Purkinje cell (primary cell): Measurements from ENCODE around the gene DIS3. TPM values are rescaled to one million over a fixed set of nuclear protein-coding genes. Genes with fewer than 3 reads are reported as not detected.

Experiments
- polyA plus RNA-seq: library from polyadenylated mRNA; unstranded; fragments of >200 nt; fragmentation: Nextera tagmentation; gene quantifications from 2 replicates; pipeline ENCODE4 v1.2.1, GENCODE V29; 2014

DIS3 gene
- 15.9 and 31.8 TPM in 2 replicates for polyA plus RNA-seq

DNA sequence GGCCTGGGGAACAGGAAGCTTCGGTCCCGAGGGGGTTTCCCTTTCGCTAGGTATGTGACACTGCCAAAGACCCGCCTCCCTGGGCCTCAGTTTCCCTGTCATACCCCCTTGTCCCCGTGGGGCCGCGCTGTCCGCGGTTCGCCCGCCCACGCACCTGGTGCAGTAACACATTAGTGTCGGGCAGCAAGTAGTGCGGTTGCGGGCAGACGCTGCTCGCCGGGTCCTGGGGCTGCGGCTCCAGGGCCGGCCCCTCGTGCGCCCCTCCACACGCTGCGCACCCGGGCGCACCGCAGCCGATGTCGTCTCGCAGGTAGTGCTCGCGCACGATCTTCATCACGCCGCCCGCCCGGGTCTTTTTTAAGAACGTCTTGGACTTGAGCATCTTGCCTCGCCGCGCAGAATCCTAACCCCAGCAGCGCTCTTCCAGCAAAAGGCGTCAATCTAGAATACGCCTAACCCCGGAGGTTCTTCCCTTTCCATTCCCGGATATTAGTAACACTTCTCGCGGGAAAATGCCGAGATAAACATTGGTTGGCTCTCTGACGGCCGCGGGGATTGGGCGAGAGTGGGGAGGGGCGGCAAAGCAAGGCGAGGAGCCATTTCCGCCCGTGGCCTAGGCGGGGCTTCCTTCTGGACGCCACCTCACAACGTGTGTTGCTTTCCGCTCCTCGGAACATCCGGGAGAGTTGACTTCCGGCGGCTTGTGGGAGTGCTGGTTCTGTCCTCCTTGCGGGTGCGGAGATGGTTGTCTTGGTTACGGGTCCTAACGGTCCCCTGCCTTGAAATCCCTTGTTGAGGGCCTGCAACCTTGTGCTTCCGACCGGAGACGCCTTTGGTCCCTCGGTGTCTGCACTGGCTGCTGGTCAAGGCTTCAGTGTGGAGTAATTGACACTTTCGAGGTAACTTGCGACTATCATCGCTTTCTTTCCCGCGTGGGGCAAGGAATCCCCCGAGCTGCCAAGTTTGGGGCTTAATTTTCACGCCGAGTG is at the start of gene DIS3, which contains the start of gene PIBF1:
Gene DIS3 (minus strand): TSS at position 450 of the 989 bp plus-strand sequence. CDS start 68 bp downstream, at position 382.
Gene PIBF1 (plus strand): TSS at position 683 of the 989 bp plus-strand sequence. CDS start 1,337 bp downstream, outside the sequence.

DNA sequence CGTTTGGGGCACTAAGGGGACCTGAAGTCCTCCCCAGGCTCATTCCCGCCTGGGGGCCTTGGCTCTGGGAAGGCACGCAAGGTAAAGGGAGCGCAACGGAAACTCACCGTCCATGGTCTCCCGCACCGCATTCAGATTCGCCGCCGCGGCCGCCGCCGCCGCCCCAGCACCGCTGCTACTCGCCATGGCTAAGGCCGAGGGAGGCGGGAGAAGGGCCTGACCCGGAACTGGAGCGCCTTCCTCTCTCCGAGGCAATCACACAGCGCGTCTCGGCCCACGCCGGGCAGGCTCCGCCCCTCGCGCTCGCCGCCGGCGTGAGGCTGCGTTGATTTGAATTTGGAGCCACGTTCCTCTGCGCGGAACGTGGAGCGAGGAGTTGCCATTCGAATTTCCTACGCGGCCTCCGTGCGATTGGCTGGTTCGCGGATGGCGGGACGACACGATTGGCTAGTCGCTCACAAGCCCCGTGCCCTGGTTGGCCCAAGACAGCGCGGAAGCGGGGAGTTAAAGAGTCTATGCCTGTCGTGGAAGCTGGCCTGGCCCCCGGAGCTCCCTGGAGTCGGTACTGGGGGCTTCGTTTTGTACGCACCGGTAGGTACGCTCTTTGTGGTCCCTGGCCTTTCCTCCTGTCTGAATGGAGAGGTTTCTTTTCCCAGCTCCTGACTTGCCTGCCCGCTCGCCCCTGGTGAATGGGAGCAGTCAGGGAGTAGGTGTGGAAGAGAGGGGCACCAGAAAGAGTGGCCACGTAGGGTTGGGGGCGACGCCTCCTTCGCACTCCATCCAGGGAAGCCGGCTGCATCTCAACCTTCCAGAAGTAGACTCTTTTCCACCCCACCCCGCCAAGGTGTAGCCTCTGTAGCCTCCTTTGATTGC is 54.0 kb downstream of the DIS3 start, which contains the start of the genes BORA and MZT1:
Gene BORA (plus strand): TSS at position 507 of the 873 bp plus-strand sequence. CDS start 1,018 bp downstream, outside the sequence.
Gene MZT1 (minus strand): TSS at position 213 of the 873 bp plus-strand sequence. CDS start 27 bp downstream, at position 186.

Other genes with a start within 250 kb of the DIS3 start
- 44.8 and 56.8 TPM in 2 replicates for gene MZT1, start 54.3 kb downstream of the DIS3 start, polyA plus RNA-seq
- 4.0 TPM in 1 of 2 replicates, not detected in the other for gene BORA, start 54.0 kb downstream of the DIS3 start, polyA plus RNA-seq
- 14.9 and 21.5 TPM in 2 replicates for gene PIBF1, start 233 bp upstream of the DIS3 start, polyA plus RNA-seq